ENCODE data around the gene LARGE1. TPM values are rescaled to one million over a fixed set of nuclear protein-coding genes. Genes with fewer than 3 reads are reported as not detected.

Gene LARGE1
- total RNA-seq, 1 donor from 2014 or later: 27.4 TPM

DNA sequence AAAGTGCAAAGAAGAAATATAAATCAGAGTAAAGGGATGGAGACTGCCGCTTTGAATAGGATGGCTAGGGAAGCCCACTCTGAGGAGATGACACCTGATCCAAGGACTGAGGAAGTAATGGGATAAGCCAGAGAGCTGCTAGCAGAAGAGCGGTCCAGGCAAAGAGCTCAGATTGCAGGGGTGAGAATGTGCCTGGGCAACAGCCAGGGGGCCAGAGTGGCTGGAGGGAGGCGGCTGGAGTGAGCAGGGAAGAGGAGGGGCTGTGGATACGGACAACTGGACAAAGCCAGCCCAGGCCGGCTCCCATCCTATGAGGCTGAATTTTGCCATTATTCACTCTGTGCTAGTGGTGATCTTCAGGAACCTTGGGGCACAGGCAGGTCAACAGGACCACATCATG is 501.8 kb downstream of the LARGE1 start:
- H3K27ac ChIP-seq: no peak overlapping the region
- no peak for DNase-seq
- H3K4me1 ChIP-seq: no peaks in the 10 kb centered on the region
- intact Hi-C loops (cut with DNase I): no loop called here
- no peaks in the 10 kb centered on the region for H3K36me3 ChIP-seq
- no peaks in the 10 kb centered on the region for H3K9me3 ChIP-seq
- no peak overlapping the region for H3K4me3 ChIP-seq
- H3K27me3 ChIP-seq (ENCODE audit: low read depth): no peaks in the 10 kb centered on the region
- TF ChIP-seq, protein P1, sequence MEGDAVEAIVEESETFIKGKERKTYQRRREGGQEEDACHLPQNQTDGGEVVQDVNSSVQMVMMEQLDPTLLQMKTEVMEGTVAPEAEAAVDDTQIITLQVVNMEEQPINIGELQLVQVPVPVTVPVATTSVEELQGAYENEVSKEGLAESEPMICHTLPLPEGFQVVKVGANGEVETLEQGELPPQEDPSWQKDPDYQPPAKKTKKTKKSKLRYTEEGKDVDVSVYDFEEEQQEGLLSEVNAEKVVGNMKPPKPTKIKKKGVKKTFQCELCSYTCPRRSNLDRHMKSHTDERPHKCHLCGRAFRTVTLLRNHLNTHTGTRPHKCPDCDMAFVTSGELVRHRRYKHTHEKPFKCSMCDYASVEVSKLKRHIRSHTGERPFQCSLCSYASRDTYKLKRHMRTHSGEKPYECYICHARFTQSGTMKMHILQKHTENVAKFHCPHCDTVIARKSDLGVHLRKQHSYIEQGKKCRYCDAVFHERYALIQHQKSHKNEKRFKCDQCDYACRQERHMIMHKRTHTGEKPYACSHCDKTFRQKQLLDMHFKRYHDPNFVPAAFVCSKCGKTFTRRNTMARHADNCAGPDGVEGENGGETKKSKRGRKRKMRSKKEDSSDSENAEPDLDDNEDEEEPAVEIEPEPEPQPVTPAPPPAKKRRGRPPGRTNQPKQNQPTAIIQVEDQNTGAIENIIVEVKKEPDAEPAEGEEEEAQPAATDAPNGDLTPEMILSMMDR (IDR thresholded peaks at IDR 0.05): no peak
- ATAC-seq: no peak

DNA sequence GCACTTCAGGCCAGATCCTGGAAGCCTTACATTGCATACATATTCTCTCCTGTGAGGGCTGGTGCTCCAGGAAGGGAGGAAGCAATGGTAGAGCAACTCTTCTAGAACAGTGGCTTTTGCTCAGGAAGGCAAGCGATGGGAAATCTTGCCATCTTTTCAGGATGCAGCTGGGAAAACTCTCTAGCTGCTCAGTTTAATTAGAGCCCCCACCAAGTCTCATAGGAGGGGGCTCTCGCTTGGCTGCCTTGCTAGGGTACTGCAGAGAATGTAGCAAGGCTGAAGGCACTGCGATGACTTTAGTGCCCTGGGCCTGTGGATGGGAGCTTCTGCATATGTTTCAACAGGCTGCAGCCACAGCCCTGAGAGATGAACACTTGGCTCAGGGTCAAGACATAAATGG is 504.9 kb downstream of the LARGE1 start:
- Histone ChIP-seq H3K27me3 (ENCODE audit: low read depth) (no peaks in the 10 kb centered on the region), H3K4me3 (no peak overlapping the region), H3K9me3 (no peaks in the 10 kb centered on the region), H3K36me3 (no peaks in the 10 kb centered on the region), H3K27ac (no peak overlapping the region), H3K4me1 (no peaks in the 10 kb centered on the region)
- intact Hi-C loops (cut with DNase I): no loop called here
- DNase-seq (no peak), ATAC-seq (no peak)
- TF ChIP-seq, protein P1 (IDR thresholded peaks at IDR 0.05): no peak

DNA sequence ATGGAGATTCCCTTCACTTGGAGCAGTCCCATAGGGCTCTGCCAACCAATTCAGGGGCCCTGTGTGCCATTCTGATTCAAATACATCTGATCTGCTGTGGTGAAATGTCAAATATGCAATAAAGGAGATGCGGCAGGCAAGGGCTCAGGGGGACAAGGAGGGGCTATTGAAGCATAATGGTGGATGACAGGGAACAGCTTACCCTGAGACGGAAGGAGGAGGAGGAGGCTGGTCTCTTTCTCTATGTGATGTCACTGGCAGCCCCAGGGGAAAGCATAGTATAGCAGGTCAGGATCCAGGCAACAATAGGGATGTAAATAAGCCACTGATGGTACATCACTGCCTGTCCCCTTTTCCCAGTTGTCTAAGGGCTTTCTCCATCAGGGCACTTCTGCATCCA is 511.2 kb downstream of the LARGE1 start:
- no peaks in the 10 kb centered on the region for H3K4me1 ChIP-seq
- DNase-seq (no peak), ATAC-seq (no peak)
- TF ChIP-seq, protein P1 (IDR thresholded peaks at IDR 0.05): no peak
- no peaks in the 10 kb centered on the region for H3K9me3 ChIP-seq
- H3K36me3 ChIP-seq: no peaks in the 10 kb centered on the region
- no peak overlapping the region for H3K27ac ChIP-seq
- no peaks in the 10 kb centered on the region for H3K27me3 ChIP-seq (ENCODE audit: low read depth)
- no peak overlapping the region for H3K4me3 ChIP-seq
- intact Hi-C loops (cut with DNase I): no loop called here

DNA sequence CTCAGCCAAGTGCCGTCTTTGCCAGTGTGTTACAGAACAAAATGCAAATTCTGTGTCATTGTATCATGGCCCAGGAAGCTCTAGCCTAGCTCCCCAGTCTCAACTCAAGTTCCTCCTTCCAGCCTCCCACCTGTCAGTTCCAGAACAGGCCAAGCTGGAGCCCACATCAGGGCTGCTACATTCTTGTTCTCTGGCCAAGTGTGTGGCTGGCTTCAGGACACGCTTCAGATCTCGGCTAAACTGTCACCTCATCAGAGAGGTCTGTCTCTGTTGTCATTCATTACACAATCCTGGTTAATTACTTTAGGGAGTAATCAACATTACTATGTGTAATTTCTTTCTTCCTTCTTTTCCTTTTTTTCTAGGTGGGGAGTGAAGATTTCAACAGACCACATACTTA is 515.1 kb downstream of the LARGE1 start:
- Histone ChIP-seq H3K27me3 (ENCODE audit: low read depth) (no peaks in the 10 kb centered on the region), H3K27ac (no peak overlapping the region), H3K4me3 (no peak overlapping the region), H3K9me3 (no peaks in the 10 kb centered on the region), H3K4me1 (no peaks in the 10 kb centered on the region), H3K36me3 (no peaks in the 10 kb centered on the region)
- intact Hi-C loops (cut with DNase I): no loop called here
- TF ChIP-seq, protein P1 (IDR thresholded peaks at IDR 0.05): no peak
- DNase-seq: no peak
- no peak for ATAC-seq

DNA sequence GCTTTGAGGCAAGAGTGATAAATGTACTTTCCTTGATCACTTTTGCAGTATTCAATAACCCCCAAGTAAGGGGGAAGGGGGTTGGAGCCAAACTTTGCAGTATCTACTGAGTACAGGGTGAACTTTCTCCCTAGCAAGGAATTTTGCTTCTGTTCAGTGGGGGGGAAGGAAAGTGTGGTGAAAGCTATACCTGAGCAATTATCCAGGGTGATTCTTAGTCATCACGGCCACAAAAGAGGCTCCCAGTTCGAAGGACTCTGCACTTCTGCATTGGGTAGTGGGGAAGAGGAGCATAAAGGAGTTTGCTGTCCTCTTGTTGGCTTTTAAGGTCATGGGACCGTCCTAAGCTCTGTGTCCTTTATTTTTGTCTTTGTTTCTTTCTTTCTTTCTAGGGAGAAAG is 515.6 kb downstream of the LARGE1 start:
- H3K27me3 ChIP-seq (ENCODE audit: low read depth): no peaks in the 10 kb centered on the region
- H3K36me3 ChIP-seq: no peaks in the 10 kb centered on the region
- TF ChIP-seq, protein P1 (IDR thresholded peaks at IDR 0.05): no peak
- no peaks in the 10 kb centered on the region for H3K4me1 ChIP-seq
- DNase-seq (no peak), ATAC-seq (no peak)
- intact Hi-C loops (cut with DNase I): no loop called here
- no peak overlapping the region for H3K27ac ChIP-seq
- H3K4me3 ChIP-seq: no peak overlapping the region
- no peaks in the 10 kb centered on the region for H3K9me3 ChIP-seq

DNA sequence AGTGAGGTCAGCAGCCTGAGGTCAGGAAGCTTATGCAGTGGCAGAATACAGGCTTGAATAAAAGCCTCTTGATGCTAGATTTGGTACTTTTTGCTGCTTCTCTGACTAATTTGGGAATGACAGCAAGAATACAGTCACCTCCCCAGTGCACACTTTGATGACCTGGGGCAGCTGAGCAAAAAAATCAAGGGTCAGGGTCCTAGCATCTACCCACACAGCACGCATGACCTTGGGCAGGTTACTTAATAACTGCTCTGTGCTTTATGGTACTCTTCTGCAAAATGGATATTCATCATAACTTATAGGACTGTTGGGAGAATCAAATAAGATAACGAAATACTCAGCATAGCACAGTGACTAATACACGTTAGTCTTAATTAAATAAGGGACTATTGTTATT is 518.0 kb downstream of the LARGE1 start:
- H3K36me3 ChIP-seq: no peaks in the 10 kb centered on the region
- no peaks in the 10 kb centered on the region for H3K4me1 ChIP-seq
- no peaks in the 10 kb centered on the region for H3K27me3 ChIP-seq (ENCODE audit: low read depth)
- no peak overlapping the region for H3K4me3 ChIP-seq
- ATAC-seq (no peak), DNase-seq (no peak)
- H3K9me3 ChIP-seq: no peaks in the 10 kb centered on the region
- TF ChIP-seq, protein P1 (IDR thresholded peaks at IDR 0.05): no peak
- intact Hi-C loops (cut with DNase I): no loop called here
- no peak overlapping the region for H3K27ac ChIP-seq

Measured in lower lobe of right lung (tissue), 2 donors.